ENCODE data around the gene HOOK2.

DNA sequence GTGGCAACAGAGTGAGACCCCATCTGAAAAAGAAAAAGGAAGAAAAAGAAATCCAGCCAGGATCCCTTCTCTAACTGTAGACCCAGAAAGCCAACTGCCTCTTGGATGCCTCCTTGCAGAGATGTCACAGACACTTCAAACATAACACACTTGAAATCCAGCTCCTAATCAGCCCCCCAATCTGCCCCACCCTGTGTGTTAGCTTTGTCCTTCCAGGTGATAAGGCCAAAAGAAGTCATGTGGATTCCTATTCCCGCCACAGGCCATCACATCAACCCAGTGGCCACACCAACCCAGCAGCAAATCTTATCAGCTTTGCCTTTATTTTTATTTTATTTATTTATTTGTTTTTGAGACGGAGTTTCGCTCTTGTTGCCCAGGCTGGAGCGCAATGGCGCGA, 15.7 kb downstream of the HOOK2 start:
- TF ChIP-seq, protein P1, sequence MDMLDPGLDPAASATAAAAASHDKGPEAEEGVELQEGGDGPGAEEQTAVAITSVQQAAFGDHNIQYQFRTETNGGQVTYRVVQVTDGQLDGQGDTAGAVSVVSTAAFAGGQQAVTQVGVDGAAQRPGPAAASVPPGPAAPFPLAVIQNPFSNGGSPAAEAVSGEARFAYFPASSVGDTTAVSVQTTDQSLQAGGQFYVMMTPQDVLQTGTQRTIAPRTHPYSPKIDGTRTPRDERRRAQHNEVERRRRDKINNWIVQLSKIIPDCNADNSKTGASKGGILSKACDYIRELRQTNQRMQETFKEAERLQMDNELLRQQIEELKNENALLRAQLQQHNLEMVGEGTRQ (IDR thresholded peaks at IDR 0.05; ENCODE audit: low read length) = no peak
- TF ChIP-seq SP1 (IDR thresholded peaks at IDR 0.05; ENCODE audit: low read depth, low read length) (no peak), POLR2AphosphoS5 (IDR thresholded peaks at IDR 0.05; ENCODE audit: low read depth, low read length) (no peak)
